Neural cell (in vitro differentiated cells): ENCODE results near the gene PGAP2.

Source experiments
- CTCF ChIP-seq: fragments of 450-650 bp; IDR thresholded peaks from 2 replicates; pipeline ENCODE4 v1.5.1; 2014; ENCODE audit warnings: antibody characterized with exemption, mild to moderate bottlenecking, moderate library complexity; ENCODE audit not compliant: poor library complexity, severe bottlenecking
- EP300 ChIP-seq: fragments of 450-650 bp; conservative IDR thresholded peaks from 2 replicates; pipeline ENCODE4 v1.6.1; 2014; ENCODE audit warnings: antibody characterized with exemption, mild to moderate bottlenecking, moderate library complexity; ENCODE audit not compliant: poor library complexity, severe bottlenecking
- RAD21 ChIP-seq: fragments of 450-650 bp; conservative IDR thresholded peaks from 2 replicates; pipeline ENCODE4 v1.6.1; 2014; ENCODE audit warnings: antibody characterized with exemption, mild to moderate bottlenecking, moderate library complexity
- REST ChIP-seq: IDR thresholded peaks from 2 replicates; pipeline ENCODE4 v1.6.1; 2012; ENCODE audit warnings: borderline replicate concordance

- TF ChIP-seq CTCF: peak; percentile 58
- no peak for TF ChIP-seq REST
- TF ChIP-seq EP300: no peak
- no peak for TF ChIP-seq RAD21
Observed at GRCh38 chr11:3807909-3808860, at the start of gene PGAP2.
